B cell (primary cell): ENCODE results near the gene TLR2.

Source experiments
- EZH2 ChIP-seq: IDR thresholded peaks from 2 replicates; pipeline ENCODE4 v1.6.1; 2012; ENCODE audit warnings: borderline replicate concordance, low read depth, mild to moderate bottlenecking, moderate library complexity, low read length; ENCODE audit not compliant: insufficient read depth, poor library complexity, severe bottlenecking
- TF ChIP-seq, protein P1 (sequence below): fragments of 200-600 bp; IDR thresholded peaks from one replicate; pipeline ENCODE4 v1.8.0; 2022; ENCODE audit warnings: antibody characterized with exemption, mild to moderate bottlenecking

DNA sequence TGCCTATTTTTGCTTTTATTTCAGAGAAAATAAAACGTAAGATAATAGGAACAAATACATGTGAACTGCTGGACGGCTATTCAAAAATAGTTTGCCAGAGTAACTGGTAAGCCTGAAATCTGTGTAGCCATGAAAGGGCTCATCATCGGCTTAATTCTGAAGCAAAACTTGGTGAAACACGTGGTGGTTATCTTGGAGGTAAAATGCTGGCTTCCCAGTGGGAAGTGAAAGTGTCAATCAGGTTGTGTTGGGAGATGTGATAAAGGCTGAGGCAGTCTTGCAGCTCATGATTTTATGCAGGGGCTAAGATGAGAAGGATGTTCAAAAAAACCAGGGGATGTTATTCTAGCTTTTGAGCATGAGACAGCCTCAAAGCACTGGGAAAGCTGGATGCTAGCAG lies 36.1 kb upstream of the TLR2 start:
- TF ChIP-seq, protein P1, sequence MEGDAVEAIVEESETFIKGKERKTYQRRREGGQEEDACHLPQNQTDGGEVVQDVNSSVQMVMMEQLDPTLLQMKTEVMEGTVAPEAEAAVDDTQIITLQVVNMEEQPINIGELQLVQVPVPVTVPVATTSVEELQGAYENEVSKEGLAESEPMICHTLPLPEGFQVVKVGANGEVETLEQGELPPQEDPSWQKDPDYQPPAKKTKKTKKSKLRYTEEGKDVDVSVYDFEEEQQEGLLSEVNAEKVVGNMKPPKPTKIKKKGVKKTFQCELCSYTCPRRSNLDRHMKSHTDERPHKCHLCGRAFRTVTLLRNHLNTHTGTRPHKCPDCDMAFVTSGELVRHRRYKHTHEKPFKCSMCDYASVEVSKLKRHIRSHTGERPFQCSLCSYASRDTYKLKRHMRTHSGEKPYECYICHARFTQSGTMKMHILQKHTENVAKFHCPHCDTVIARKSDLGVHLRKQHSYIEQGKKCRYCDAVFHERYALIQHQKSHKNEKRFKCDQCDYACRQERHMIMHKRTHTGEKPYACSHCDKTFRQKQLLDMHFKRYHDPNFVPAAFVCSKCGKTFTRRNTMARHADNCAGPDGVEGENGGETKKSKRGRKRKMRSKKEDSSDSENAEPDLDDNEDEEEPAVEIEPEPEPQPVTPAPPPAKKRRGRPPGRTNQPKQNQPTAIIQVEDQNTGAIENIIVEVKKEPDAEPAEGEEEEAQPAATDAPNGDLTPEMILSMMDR: no peak
- no peak for TF ChIP-seq EZH2
